Lower lobe of right lung (tissue), 2 donors: ENCODE results near the gene KCNH5. TPM values are rescaled to one million over a fixed set of nuclear protein-coding genes. Genes with fewer than 3 reads are reported as not detected.

Source experiments
- ATAC-seq, 2 donors: fragments of 200-7000 bp; cut with Tn5 transposase; one replicate each; pipeline ENCODE4 v1.9.1; 2020 to 2022; ENCODE audit warnings: mild to moderate bottlenecking in 2 of 2, moderate library complexity in 2 of 2
- DNase-seq: peaks from one replicate; pipeline ENCODE4 v3.0.0-alpha.2; 2020
- H3K27ac ChIP-seq: fragments of 200-600 bp; one replicate; pipeline ENCODE4 v1.8.0; 2022
- H3K27me3 ChIP-seq: fragments of 200-600 bp; one replicate; pipeline ENCODE4 v1.8.0; 2022; ENCODE audit warnings: low read depth
- H3K36me3 ChIP-seq: fragments of 200-600 bp; one replicate; pipeline ENCODE4 v1.8.0; 2022; ENCODE audit warnings: mild to moderate bottlenecking
- H3K4me1 ChIP-seq: fragments of 200-600 bp; one replicate; pipeline ENCODE4 v1.8.0; 2022
- H3K4me3 ChIP-seq: fragments of 200-600 bp; one replicate; pipeline ENCODE4 v1.8.0; 2022; ENCODE audit warnings: mild to moderate bottlenecking
- H3K9me3 ChIP-seq: fragments of 200-600 bp; one replicate; pipeline ENCODE4 v1.8.0; 2022
- CTCF ChIP-seq: fragments of 200-600 bp; IDR thresholded peaks from one replicate; pipeline ENCODE4 v1.8.0; 2022; ENCODE audit warnings: antibody characterized with exemption, mild to moderate bottlenecking
- intact Hi-C: fragments of 100-400 bp; cut with DNase I; formaldehyde crosslinking; loops from one replicate; pipeline ENCODE4 v1.11.0; 2022
- total RNA-seq: library from RNA; stranded (reverse); fragmentation: NEBNext Ultra II Directional; extraction: Animal tissue kit (Norgen Biotek cat#: 25700); gene quantifications from one replicate; pipeline ENCODE4 v1.2.1, GENCODE V29; 2021
- donor health status: DM: no; HTN: yes; CAD: no; lungs with severe emphysema.

The KCNH5 gene
- total RNA-seq, 1 donor from 2014 or later, result not detected

- intact Hi-C loops, result no loop called here
- Histone ChIP-seq H3K27me3 (no peaks in the 10 kb centered on the region), H3K4me1 (no peaks in the 10 kb centered on the region), H3K27ac (no peak overlapping the region), H3K9me3 (no peaks in the 10 kb centered on the region), H3K4me3 (no peak overlapping the region), H3K36me3 (no peaks in the 10 kb centered on the region)
- ATAC-seq (no peak), DNase-seq (no peak)
- no peak for TF ChIP-seq CTCF
Observed at GRCh38 chr14:63006531-63006930, 38.7 kb downstream of the KCNH5 start.

- no peaks in the 10 kb centered on the region for H3K27me3 ChIP-seq
- no peak overlapping the region for H3K27ac ChIP-seq
- no peaks in the 10 kb centered on the region for H3K4me1 ChIP-seq
- DNase-seq (no peak), ATAC-seq (no peak)
- H3K36me3 ChIP-seq, result no peaks in the 10 kb centered on the region
- no peak for TF ChIP-seq CTCF
- intact Hi-C loops, result no loop called here
- H3K9me3 ChIP-seq, result no peaks in the 10 kb centered on the region
- no peak overlapping the region for H3K4me3 ChIP-seq
Observed at GRCh38 chr14:62994096-62994495, 51.2 kb downstream of the KCNH5 start.

GRCh38 chr14:62988967-62989366, 56.3 kb downstream of the KCNH5 start:
- Histone ChIP-seq H3K4me3 (no peak overlapping the region), H3K4me1 (no peaks in the 10 kb centered on the region), H3K36me3 (no peaks in the 10 kb centered on the region), H3K27ac (no peak overlapping the region), H3K9me3 (no peaks in the 10 kb centered on the region), H3K27me3 (no peaks in the 10 kb centered on the region)
- intact Hi-C loops, result no loop called here
- no peak for TF ChIP-seq CTCF
- ATAC-seq (no peak), DNase-seq (no peak)

- H3K27me3 ChIP-seq, result no peaks in the 10 kb centered on the region
- ATAC-seq, result no peak
- no peak overlapping the region for H3K27ac ChIP-seq
- intact Hi-C loops, result no loop called here
- H3K36me3 ChIP-seq, result no peaks in the 10 kb centered on the region
- H3K9me3 ChIP-seq, result no peaks in the 10 kb centered on the region
- no peak overlapping the region for H3K4me3 ChIP-seq
- no peak for TF ChIP-seq CTCF
- DNase-seq, result no peak
- H3K4me1 ChIP-seq, result no peaks in the 10 kb centered on the region
Observed at GRCh38 chr14:62983821-62984220, 61.4 kb downstream of the KCNH5 start.

- H3K27me3 ChIP-seq, result no peaks in the 10 kb centered on the region
- no peaks in the 10 kb centered on the region for H3K4me1 ChIP-seq
- DNase-seq (no peak), ATAC-seq (no peak)
- intact Hi-C loops, result no loop called here
- no peak overlapping the region for H3K27ac ChIP-seq
- no peaks in the 10 kb centered on the region for H3K36me3 ChIP-seq
- no peak overlapping the region for H3K4me3 ChIP-seq
- H3K9me3 ChIP-seq, result no peaks in the 10 kb centered on the region
- no peak for TF ChIP-seq CTCF
Observed at GRCh38 chr14:62980693-62981092, 64.6 kb downstream of the KCNH5 start.

- H3K4me3 ChIP-seq, result no peak overlapping the region
- DNase-seq (no peak), ATAC-seq (no peak)
- intact Hi-C loops, result no loop called here
- H3K27me3 ChIP-seq, result no peaks in the 10 kb centered on the region
- no peak overlapping the region for H3K27ac ChIP-seq
- H3K36me3 ChIP-seq, result no peaks in the 10 kb centered on the region
- no peak for TF ChIP-seq CTCF
- no peaks in the 10 kb centered on the region for H3K9me3 ChIP-seq
- H3K4me1 ChIP-seq, result no peaks in the 10 kb centered on the region
Observed at GRCh38 chr14:62957562-62957961, 87.7 kb downstream of the KCNH5 start.
